Measurements from ENCODE around the gene SIGLEC5.

DNA sequence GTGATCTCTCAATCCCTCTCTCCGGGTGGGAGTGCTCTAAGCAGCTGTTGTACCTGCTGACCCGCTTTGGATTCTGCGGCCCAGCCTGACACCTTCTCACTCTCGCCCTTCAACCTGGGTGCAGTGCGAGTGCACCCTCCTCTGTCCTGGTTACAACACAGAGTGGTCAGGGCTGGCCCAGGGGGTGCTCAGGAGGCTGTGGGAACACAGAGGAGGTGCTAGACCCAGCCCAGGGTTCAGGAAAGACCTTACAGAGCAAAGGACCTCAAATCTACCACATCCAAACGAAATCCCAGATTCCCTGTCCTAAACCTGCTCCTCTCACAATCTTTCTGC lies 35.5 kb downstream of the SIGLEC5 start:
- TF ChIP-seq ZNF331 (CRISPR knock-in tag; IDR thresholded peaks at IDR 0.05; ENCODE audit: low read depth) = no peak
- TF ChIP-seq, protein P1, sequence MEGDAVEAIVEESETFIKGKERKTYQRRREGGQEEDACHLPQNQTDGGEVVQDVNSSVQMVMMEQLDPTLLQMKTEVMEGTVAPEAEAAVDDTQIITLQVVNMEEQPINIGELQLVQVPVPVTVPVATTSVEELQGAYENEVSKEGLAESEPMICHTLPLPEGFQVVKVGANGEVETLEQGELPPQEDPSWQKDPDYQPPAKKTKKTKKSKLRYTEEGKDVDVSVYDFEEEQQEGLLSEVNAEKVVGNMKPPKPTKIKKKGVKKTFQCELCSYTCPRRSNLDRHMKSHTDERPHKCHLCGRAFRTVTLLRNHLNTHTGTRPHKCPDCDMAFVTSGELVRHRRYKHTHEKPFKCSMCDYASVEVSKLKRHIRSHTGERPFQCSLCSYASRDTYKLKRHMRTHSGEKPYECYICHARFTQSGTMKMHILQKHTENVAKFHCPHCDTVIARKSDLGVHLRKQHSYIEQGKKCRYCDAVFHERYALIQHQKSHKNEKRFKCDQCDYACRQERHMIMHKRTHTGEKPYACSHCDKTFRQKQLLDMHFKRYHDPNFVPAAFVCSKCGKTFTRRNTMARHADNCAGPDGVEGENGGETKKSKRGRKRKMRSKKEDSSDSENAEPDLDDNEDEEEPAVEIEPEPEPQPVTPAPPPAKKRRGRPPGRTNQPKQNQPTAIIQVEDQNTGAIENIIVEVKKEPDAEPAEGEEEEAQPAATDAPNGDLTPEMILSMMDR (conservative IDR thresholded peaks at IDR 0.05; ENCODE audit: low read depth in 2 of 2) = no peak
- TF ChIP-seq REST (IDR thresholded peaks at IDR 0.05; ENCODE audit: unreplicated experiment) = no peak
- TF ChIP-seq EZH2 (IDR thresholded peaks at IDR 0.05; ENCODE audit: low read depth, unreplicated experiment) = no peak
- TF ChIP-seq POLR2AphosphoS5 (IDR thresholded peaks at IDR 0.05; ENCODE audit: low read depth) = no peak
- no peak for TF ChIP-seq EZH2phosphoT487 (IDR thresholded peaks at IDR 0.05; ENCODE audit: unreplicated experiment)
